ENCODE results near the gene ELAC2.

GRCh38 chr17:13000561-13000960, 17.3 kb downstream of the ELAC2 start:
- TF ChIP-seq CTCF (optimal IDR thresholded peaks at IDR 0.05 in 1 of 3, IDR thresholded peaks at IDR 0.05 in 1 of 3, conservative IDR thresholded peaks at IDR 0.05 in 1 of 3; ENCODE audit: extremely low read depth in 1 of 3, insufficient read depth in 2 of 3, low read length in 3 of 3) = no peak
- no peak for TF ChIP-seq EZH2 (IDR thresholded peaks at IDR 0.05; ENCODE audit: low read length)
